ENCODE data around the gene SLC22A8.

SLC22A8 gene

GRCh38 chr11:62985041-62985750, 30.4 kb downstream of the SLC22A8 start:
- Histone ChIP-seq H3K9me3 (ENCODE audit: insufficient read depth, low read depth, low read length) (no peaks in the 10 kb centered on the region), H3K27me3 (ENCODE audit: insufficient read depth, low read length) (no peaks in the 10 kb centered on the region), H3K27ac (ENCODE audit: low read depth, low read length) (no peak overlapping the region), H3K4me1 (ENCODE audit: insufficient read depth, low read length) (no peaks in the 10 kb centered on the region), H3K36me3 (ENCODE audit: insufficient read depth, low read length) (no peaks in the 10 kb centered on the region), H3K9ac (ENCODE audit: low read depth, low read length) (no peak overlapping the region), H3K4me3 (ENCODE audit: low read length) (no peak overlapping the region)
- 94% methylated on average over 3 of the region's 3 CpGs for WGBS

GRCh38 chr11:62984451-62984991, 31.1 kb downstream of the SLC22A8 start, which contains the start of gene SLC22A6:
SLC22A6 (minus strand) TSS chr11:62984967; CDS start chr11:62984690, 277 bp downstream.
- no peaks in the 10 kb centered on the region for H3K9me3 ChIP-seq (ENCODE audit: insufficient read depth, low read depth, low read length)
- H3K36me3 ChIP-seq (ENCODE audit: insufficient read depth, low read length) = no peaks in the 10 kb centered on the region
- H3K4me1 ChIP-seq (ENCODE audit: insufficient read depth, low read length) = no peaks in the 10 kb centered on the region
- no peak within 1 kb of the TSS for H3K27ac ChIP-seq (ENCODE audit: low read depth, low read length)
- H3K9ac ChIP-seq (ENCODE audit: low read depth, low read length) = no peak within 1 kb of the TSS
- 81% methylated on average over 14 of the region's 14 CpGs for WGBS
- no peaks in the 10 kb centered on the region for H3K27me3 ChIP-seq (ENCODE audit: insufficient read depth, low read length)
- no peak within 1 kb of the TSS for H3K4me3 ChIP-seq (ENCODE audit: low read length)

GRCh38 chr11:62983536-62984199, 32.0 kb downstream of the SLC22A8 start:
- WGBS = 93% methylated on average over 13 of the region's 13 CpGs
- no peaks in the 10 kb centered on the region for H3K27me3 ChIP-seq (ENCODE audit: insufficient read depth, low read length)

GRCh38 chr11:62981743-62982142, 33.9 kb downstream of the SLC22A8 start:
- H3K4me3 ChIP-seq (ENCODE audit: low read length) = no peak overlapping the region
- H3K4me1 ChIP-seq (ENCODE audit: insufficient read depth, low read length) = no peaks in the 10 kb centered on the region
- no peaks in the 10 kb centered on the region for H3K9me3 ChIP-seq (ENCODE audit: insufficient read depth, low read depth, low read length)
- WGBS = 78% methylated on average over 7 of the region's 7 CpGs
- no peak overlapping the region for H3K27ac ChIP-seq (ENCODE audit: low read depth, low read length)
- H3K27me3 ChIP-seq (ENCODE audit: insufficient read depth, low read length) = no peaks in the 10 kb centered on the region
- H3K9ac ChIP-seq (ENCODE audit: low read depth, low read length) = no peak overlapping the region
- H3K36me3 ChIP-seq (ENCODE audit: insufficient read depth, low read length) = no peaks in the 10 kb centered on the region

More at GRCh38 chr11:62983536-62984199, 32.0 kb downstream of the SLC22A8 start:
- Histone ChIP-seq H3K4me1 (ENCODE audit: insufficient read depth, low read length) (no peaks in the 10 kb centered on the region), H3K27ac (ENCODE audit: low read depth, low read length) (no peak overlapping the region), H3K9ac (ENCODE audit: low read depth, low read length) (no peak overlapping the region), H3K9me3 (ENCODE audit: insufficient read depth, low read depth, low read length) (no peaks in the 10 kb centered on the region), H3K4me3 (ENCODE audit: low read length) (no peak overlapping the region), H3K36me3 (ENCODE audit: insufficient read depth, low read length) (no peaks in the 10 kb centered on the region)

GRCh38 chr11:62980133-62980760, 35.4 kb downstream of the SLC22A8 start:
- Histone ChIP-seq H3K9ac (ENCODE audit: low read depth, low read length) (no peak overlapping the region), H3K27ac (ENCODE audit: low read depth, low read length) (no peak overlapping the region), H3K9me3 (ENCODE audit: insufficient read depth, low read depth, low read length) (no peaks in the 10 kb centered on the region), H3K36me3 (ENCODE audit: insufficient read depth, low read length) (no peaks in the 10 kb centered on the region), H3K27me3 (ENCODE audit: insufficient read depth, low read length) (no peaks in the 10 kb centered on the region), H3K4me3 (ENCODE audit: low read length) (no peak overlapping the region), H3K4me1 (ENCODE audit: insufficient read depth, low read length) (no peaks in the 10 kb centered on the region)
- 61% methylated on average over 1 of the region's 1 CpG for WGBS

GRCh38 chr11:62976109-62976508, 39.5 kb downstream of the SLC22A8 start:
- H3K9me3 ChIP-seq (ENCODE audit: insufficient read depth, low read depth, low read length) = no peaks in the 10 kb centered on the region

GRCh38 chr11:62974848-62975522, 40.7 kb downstream of the SLC22A8 start:
- Histone ChIP-seq H3K36me3 (ENCODE audit: insufficient read depth, low read length) (no peaks in the 10 kb centered on the region), H3K4me3 (ENCODE audit: low read length) (no peak overlapping the region), H3K9me3 (ENCODE audit: insufficient read depth, low read depth, low read length) (no peaks in the 10 kb centered on the region), H3K9ac (ENCODE audit: low read depth, low read length) (no peak overlapping the region), H3K27me3 (ENCODE audit: insufficient read depth, low read length) (no peaks in the 10 kb centered on the region; the same call in 1 of the 2 replicates), H3K4me1 (ENCODE audit: insufficient read depth, low read length) (no peaks in the 10 kb centered on the region), H3K27ac (ENCODE audit: low read depth, low read length) (no peak overlapping the region)
- 34% methylated on average over 8 of the region's 9 CpGs for WGBS

More at GRCh38 chr11:62976109-62976508, 39.5 kb downstream of the SLC22A8 start:
- 91% methylated on average over 5 of the region's 5 CpGs for WGBS
- no peak overlapping the region for H3K27ac ChIP-seq (ENCODE audit: low read depth, low read length)
- H3K27me3 ChIP-seq (ENCODE audit: insufficient read depth, low read length) = no peaks in the 10 kb centered on the region; the same call in 1 of the 2 replicates
- H3K4me1 ChIP-seq (ENCODE audit: insufficient read depth, low read length) = no peaks in the 10 kb centered on the region
- no peak overlapping the region for H3K4me3 ChIP-seq (ENCODE audit: low read length)
- no peaks in the 10 kb centered on the region for H3K36me3 ChIP-seq (ENCODE audit: insufficient read depth, low read length)
- no peak overlapping the region for H3K9ac ChIP-seq (ENCODE audit: low read depth, low read length)

GRCh38 chr11:62965574-62965973, 50.1 kb downstream of the SLC22A8 start:
- no peak overlapping the region for H3K27ac ChIP-seq (ENCODE audit: low read depth, low read length)
- no peaks in the 10 kb centered on the region for H3K9me3 ChIP-seq (ENCODE audit: insufficient read depth, low read depth, low read length)
- no peaks in the 10 kb centered on the region for H3K36me3 ChIP-seq (ENCODE audit: insufficient read depth, low read length)
- no peak overlapping the region for H3K4me3 ChIP-seq (ENCODE audit: low read length)
- WGBS = 74% methylated on average over 2 of the region's 2 CpGs
- H3K27me3 ChIP-seq (ENCODE audit: insufficient read depth, low read length) = no peaks in the 10 kb centered on the region
- no peaks in the 10 kb centered on the region for H3K4me1 ChIP-seq (ENCODE audit: insufficient read depth, low read length)
- no peak overlapping the region for H3K9ac ChIP-seq (ENCODE audit: low read depth, low read length)

- Histone ChIP-seq H3K9ac (ENCODE audit: low read depth, low read length) (no peak overlapping the region), H3K4me1 (ENCODE audit: insufficient read depth, low read length) (no peaks in the 10 kb centered on the region), H3K4me3 (ENCODE audit: low read length) (no peak overlapping the region), H3K36me3 (ENCODE audit: insufficient read depth, low read length) (no peaks in the 10 kb centered on the region), H3K27ac (ENCODE audit: low read depth, low read length) (no peak overlapping the region), H3K27me3 (ENCODE audit: insufficient read depth, low read length) (no peaks in the 10 kb centered on the region), H3K9me3 (ENCODE audit: insufficient read depth, low read depth, low read length) (no peaks in the 10 kb centered on the region)
- WGBS = 96% methylated on average over 2 of the region's 3 CpGs
Measured at GRCh38 chr11:62962391-62962790, 53.2 kb downstream of the SLC22A8 start.

- Histone ChIP-seq H3K4me1 (ENCODE audit: insufficient read depth, low read length) (peaks cover 2% of the 10 kb centered on the region; the same call in 1 of the 2 replicates), H3K36me3 (ENCODE audit: insufficient read depth, low read length) (no peaks in the 10 kb centered on the region), H3K27me3 (ENCODE audit: insufficient read depth, low read length) (no peaks in the 10 kb centered on the region), H3K4me3 (ENCODE audit: low read length) (no peak overlapping the region), H3K27ac (ENCODE audit: low read depth, low read length) (no peak overlapping the region), H3K9me3 (ENCODE audit: insufficient read depth, low read depth, low read length) (no peaks in the 10 kb centered on the region), H3K9ac (ENCODE audit: low read depth, low read length) (no peak overlapping the region)
- WGBS = 91% methylated on average over 4 of the region's 4 CpGs
Measured at GRCh38 chr11:62961017-62961570, 54.5 kb downstream of the SLC22A8 start.
